Thoracic aorta (tissue), 2 donors: ENCODE data around the gene NPAS3. TPM values are rescaled to one million over a fixed set of nuclear protein-coding genes. Genes with fewer than 3 reads are reported as not detected.

ENCODE experiments used
- ATAC-seq: fragments of 150-250 bp; one replicate; pipeline ENCODE4 v1.8.0; 2017; ENCODE audit warnings: low read depth; ENCODE audit not compliant: insufficient number of reproducible peaks, low FRiP score
- DNase-seq: peaks from one replicate; pipeline ENCODE4 v3.0.0-alpha.2; 2020; ENCODE audit warnings: low spot score
- H3K27ac ChIP-seq, 2 donors: fragments of 200-600 bp; sonication (generic); 1 replicate in 1 of 2; 2 replicates in 1 of 2; pipeline ENCODE4 v1.5.1; 2016; ENCODE audit warnings: mild to moderate bottlenecking in 2 of 2, moderate library complexity in 2 of 2
- H3K27me3 ChIP-seq: fragments of 200-600 bp; sonication (generic); replicated peaks from 2 replicates; pipeline ENCODE4 v1.6.0; 2016; ENCODE audit warnings: mild to moderate bottlenecking; ENCODE audit not compliant: insufficient read depth
- H3K36me3 ChIP-seq: fragments of 200-600 bp; sonication (generic); one replicate; pipeline ENCODE4 v1.5.1; 2016
- H3K4me1 ChIP-seq, 2 donors: fragments of 200-600 bp; sonication (generic); 1 replicate in 1 of 2; 2 replicates in 1 of 2; pipeline versions ENCODE4 v1.5.1 to v1.6.0; 2016; ENCODE audit warnings: low read depth in 2 of 2, mild to moderate bottlenecking in 1 of 2; ENCODE audit not compliant: control insufficient read depth in 1 of 2
- H3K4me3 ChIP-seq: fragments of 200-600 bp; sonication (generic); 2 replicates; pipeline ENCODE4 v1.5.1; 2016; ENCODE audit warnings: mild to moderate bottlenecking
- H3K9me3 ChIP-seq: fragments of 200-600 bp; sonication (generic); 2 replicates; pipeline ENCODE4 v1.5.1; 2016
- total RNA-seq, 2 donors: library from RNA; depleted of rRNA; stranded (reverse); fragments of >200 nt; gene quantifications; one replicate each; pipeline versions ENCODE4 v1.1.0 to v1.2.3, GENCODE V29; 2016
- TF ChIP-seq, protein P1 (sequence below): fragments of 200-600 bp; sonication (generic); IDR thresholded peaks from one replicate; pipeline ENCODE4 v1.5.1; 2019; ENCODE audit warnings: antibody characterized with exemption

Gene NPAS3
- total RNA-seq, 2 donors from 2014 or later = 1.1 TPM; not detected in 1

DNA sequence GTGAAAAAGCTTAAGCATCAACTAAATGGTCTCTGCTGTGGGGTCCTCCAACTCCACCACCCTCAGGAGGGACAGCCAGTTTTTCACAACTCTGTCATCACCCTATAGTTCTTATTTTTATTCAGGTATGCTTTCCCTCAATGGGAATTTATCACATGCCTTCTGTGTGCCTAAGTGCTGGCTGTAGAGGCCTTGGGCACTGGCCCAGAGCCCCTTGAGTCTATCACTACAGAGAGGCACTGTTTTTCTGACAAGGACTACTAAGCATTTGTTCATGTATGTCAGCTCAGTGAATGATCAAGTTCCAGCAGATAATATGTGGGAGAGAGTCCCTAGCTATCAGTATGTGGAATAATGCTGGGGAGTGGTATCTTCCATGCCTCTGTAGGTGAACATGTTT, 463.9 kb downstream of the NPAS3 start:
- Histone ChIP-seq H3K4me1 (no peaks in the 10 kb centered on the region), H3K9me3 (peaks cover 9% of the 10 kb centered on the region), H3K27me3 (no peaks in the 10 kb centered on the region), H3K4me3 (no peak overlapping the region), H3K36me3 (no peaks in the 10 kb centered on the region), H3K27ac (no peak overlapping the region)
- DNase-seq = no peak
- no peak for ATAC-seq
- TF ChIP-seq, protein P1, sequence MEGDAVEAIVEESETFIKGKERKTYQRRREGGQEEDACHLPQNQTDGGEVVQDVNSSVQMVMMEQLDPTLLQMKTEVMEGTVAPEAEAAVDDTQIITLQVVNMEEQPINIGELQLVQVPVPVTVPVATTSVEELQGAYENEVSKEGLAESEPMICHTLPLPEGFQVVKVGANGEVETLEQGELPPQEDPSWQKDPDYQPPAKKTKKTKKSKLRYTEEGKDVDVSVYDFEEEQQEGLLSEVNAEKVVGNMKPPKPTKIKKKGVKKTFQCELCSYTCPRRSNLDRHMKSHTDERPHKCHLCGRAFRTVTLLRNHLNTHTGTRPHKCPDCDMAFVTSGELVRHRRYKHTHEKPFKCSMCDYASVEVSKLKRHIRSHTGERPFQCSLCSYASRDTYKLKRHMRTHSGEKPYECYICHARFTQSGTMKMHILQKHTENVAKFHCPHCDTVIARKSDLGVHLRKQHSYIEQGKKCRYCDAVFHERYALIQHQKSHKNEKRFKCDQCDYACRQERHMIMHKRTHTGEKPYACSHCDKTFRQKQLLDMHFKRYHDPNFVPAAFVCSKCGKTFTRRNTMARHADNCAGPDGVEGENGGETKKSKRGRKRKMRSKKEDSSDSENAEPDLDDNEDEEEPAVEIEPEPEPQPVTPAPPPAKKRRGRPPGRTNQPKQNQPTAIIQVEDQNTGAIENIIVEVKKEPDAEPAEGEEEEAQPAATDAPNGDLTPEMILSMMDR = no peak

DNA sequence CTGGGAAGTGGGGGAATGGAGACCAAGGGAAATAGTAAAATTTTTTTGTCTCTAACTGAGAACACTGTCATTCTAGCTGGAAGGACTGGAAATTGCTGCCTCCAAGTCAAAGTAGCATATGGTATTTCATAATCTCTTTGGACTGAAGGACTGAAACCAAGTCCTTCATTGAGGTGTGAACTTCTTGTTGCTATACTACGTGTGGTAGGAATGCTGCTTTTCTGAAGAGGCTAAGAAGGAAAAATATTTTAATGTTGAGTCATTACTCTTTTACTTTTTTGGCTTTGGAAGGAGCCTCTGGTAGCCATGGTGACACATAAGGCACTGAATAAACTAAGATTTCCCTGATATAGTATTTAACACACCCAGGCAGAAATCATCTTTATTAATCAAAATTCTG, 465.4 kb downstream of the NPAS3 start:
- Histone ChIP-seq H3K4me3 (no peak overlapping the region), H3K4me1 (no peaks in the 10 kb centered on the region)

DNA sequence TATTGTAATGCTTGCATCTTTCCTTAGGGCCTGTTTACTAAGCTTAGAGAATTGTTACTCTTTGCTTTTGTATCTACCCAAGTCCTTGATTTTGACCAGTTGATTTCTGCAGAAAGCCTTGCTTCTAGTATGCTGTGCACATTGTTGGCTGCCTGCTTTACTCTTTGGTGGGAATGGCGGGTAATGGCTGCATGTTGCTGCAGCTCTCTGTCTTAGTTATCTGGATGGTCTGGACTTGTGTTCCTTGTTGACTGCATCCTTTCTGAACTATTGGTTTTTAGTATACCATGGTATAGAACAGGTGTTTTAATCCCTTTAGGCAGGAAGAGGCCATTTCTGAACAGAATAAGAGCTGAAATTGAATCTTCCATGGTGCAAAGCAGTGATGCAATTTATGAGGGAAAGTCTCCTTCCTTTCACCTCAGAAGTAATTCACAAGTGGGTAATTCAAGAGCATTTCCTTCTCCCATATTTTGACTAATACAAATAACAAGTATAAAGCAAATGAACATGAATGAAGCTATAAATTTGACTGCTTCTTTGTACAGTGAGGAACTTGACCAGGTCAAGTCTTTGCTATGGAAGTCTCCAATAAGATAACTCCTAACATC, 466.4 kb downstream of the NPAS3 start:
- Histone ChIP-seq H3K27me3 (no peaks in the 10 kb centered on the region), H3K27ac (no peak overlapping the region), H3K9me3 (peaks cover 9% of the 10 kb centered on the region), H3K4me3 (no peak overlapping the region), H3K36me3 (no peaks in the 10 kb centered on the region), H3K4me1 (no peaks in the 10 kb centered on the region)
- no peak for DNase-seq
- no peak for ATAC-seq
- TF ChIP-seq, protein P1 = no peak

More for the DNA sequence above, 465.4 kb downstream of the NPAS3 start:
- Histone ChIP-seq H3K27ac (no peak overlapping the region), H3K36me3 (no peaks in the 10 kb centered on the region), H3K27me3 (no peaks in the 10 kb centered on the region), H3K9me3 (peaks cover 9% of the 10 kb centered on the region)
- TF ChIP-seq, protein P1 = no peak
- DNase-seq (no peak), ATAC-seq (no peak)

DNA sequence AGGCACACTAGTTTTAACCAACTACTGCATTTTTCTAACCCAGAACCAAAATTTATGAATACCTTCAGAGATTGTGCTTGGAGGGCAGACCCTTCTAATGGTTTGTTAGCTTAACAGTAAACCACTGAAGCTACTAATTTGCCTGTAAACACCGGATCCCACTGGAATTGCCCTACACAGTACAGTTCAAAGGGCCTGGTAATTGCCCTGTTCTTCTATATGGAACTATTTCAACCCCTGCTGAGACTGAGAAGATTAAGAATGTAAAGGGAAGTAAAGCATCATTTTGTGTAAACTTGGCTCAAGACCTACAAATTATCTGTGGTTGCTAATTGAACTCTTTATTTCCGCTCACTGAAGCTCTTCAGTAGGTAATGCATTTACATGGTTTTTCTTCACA, 468.1 kb downstream of the NPAS3 start:
- TF ChIP-seq, protein P1 = no peak
- no peak overlapping the region for H3K4me3 ChIP-seq
- DNase-seq (no peak), ATAC-seq (no peak)
- H3K9me3 ChIP-seq = peaks cover 9% of the 10 kb centered on the region
- H3K27me3 ChIP-seq = no peaks in the 10 kb centered on the region
- H3K4me1 ChIP-seq = no peaks in the 10 kb centered on the region
- no peak overlapping the region for H3K27ac ChIP-seq
- H3K36me3 ChIP-seq = no peaks in the 10 kb centered on the region

DNA sequence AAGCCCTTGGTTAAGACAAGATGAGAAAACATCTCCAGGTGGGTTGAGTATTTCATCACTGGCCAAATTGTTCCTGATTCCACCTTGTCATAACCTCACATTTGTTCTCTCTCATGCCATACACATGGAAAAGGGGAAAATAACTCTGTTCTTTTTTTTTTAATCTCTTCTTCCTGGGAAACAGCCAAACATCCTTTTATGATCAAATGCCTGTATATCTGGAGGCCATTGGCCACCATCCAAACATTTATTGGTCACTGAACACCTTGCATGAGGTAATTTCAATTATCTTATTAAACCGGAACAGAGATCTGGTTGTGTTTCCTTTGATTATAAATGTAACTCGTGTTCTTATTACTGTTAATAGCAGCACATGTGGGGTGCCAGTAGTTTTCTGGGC, 469.6 kb downstream of the NPAS3 start:
- H3K4me1 ChIP-seq = no peaks in the 10 kb centered on the region
- no peaks in the 10 kb centered on the region for H3K27me3 ChIP-seq
- TF ChIP-seq, protein P1 = no peak
- ATAC-seq = no peak
- no peak overlapping the region for H3K27ac ChIP-seq
- DNase-seq = no peak
- H3K36me3 ChIP-seq = no peaks in the 10 kb centered on the region
- peaks cover 9% of the 10 kb centered on the region for H3K9me3 ChIP-seq
- H3K4me3 ChIP-seq = no peak overlapping the region
